ACHN (cell line): ENCODE data around the gene MRPL50.
A peak's percentile ranks its signal among the peaks of the same experiment; 100 is the strongest.

Source experiments
- DNase-seq: peaks from one replicate; pipeline ENCODE4 v3.0.0-alpha.2; 2015
- in situ Hi-C: cut with HindIII; loops from 2 replicates; pipeline ENCODE4 v1.10.0; 2017; ENCODE audit warnings: low sequenced_read_pairs, low pct_ligation_motif_present, low pct_unique_long_range_greater_than_20kb

The MRPL50 gene

GRCh38 chr9:101354765-101355708 is 43.4 kb downstream of the MRPL50 start:
- DNase-seq, result no peak
- in situ Hi-C loops, result no loop called here

- DNase-seq, result peak; percentile 27
- in situ Hi-C loops, result no loop called here
Observed at GRCh38 chr9:101354143-101354764, 44.2 kb downstream of the MRPL50 start.

GRCh38 chr9:101353683-101354082 is 44.7 kb downstream of the MRPL50 start:
- no peak for DNase-seq
- in situ Hi-C loops, result no loop called here

- in situ Hi-C loops, result no loop called here
Observed at GRCh38 chr9:101352892-101353463, 45.4 kb downstream of the MRPL50 start.

GRCh38 chr9:101350285-101350684 is 48.1 kb downstream of the MRPL50 start:
- in situ Hi-C loops, result no loop called here
- DNase-seq, result no peak

More at GRCh38 chr9:101352892-101353463, 45.4 kb downstream of the MRPL50 start:
- DNase-seq, result no peak

- in situ Hi-C loops, result no loop called here
- DNase-seq, result no peak
Observed at GRCh38 chr9:101342595-101342994, 55.8 kb downstream of the MRPL50 start.

GRCh38 chr9:101341958-101342357 is 56.5 kb downstream of the MRPL50 start:
- DNase-seq, result no peak
- in situ Hi-C loops, result no loop called here
